Stimulated activated CD8-positive, alpha-beta memory T cell treated with anti-CD3 and anti-CD28 coated beads, Interleukin-7, amount 100 ng/mL, for 4 hours (primary cell): ENCODE data around the gene FBXW5.
A peak's percentile ranks its signal among the peaks of the same experiment; 100 is the strongest.

Experiments
- DNase-seq, 2 donors: peaks; one replicate each; pipeline ENCODE4 v3.0.0-alpha.2; 2020; ENCODE audit warnings: low read depth in 2 of 2

FBXW5 gene, protein sequence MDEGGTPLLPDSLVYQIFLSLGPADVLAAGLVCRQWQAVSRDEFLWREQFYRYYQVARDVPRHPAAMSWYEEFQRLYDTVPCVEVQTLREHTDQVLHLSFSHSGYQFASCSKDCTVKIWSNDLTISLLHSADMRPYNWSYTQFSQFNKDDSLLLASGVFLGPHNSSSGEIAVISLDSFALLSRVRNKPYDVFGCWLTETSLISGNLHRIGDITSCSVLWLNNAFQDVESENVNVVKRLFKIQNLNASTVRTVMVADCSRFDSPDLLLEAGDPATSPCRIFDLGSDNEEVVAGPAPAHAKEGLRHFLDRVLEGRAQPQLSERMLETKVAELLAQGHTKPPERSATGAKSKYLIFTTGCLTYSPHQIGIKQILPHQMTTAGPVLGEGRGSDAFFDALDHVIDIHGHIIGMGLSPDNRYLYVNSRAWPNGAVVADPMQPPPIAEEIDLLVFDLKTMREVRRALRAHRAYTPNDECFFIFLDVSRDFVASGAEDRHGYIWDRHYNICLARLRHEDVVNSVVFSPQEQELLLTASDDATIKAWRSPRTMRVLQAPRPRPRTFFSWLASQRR

GRCh38 chr9:136944519-136945332, at the start of gene FBXW5, which contains the start of gene C8G:
Gene FBXW5 (minus strand): TSS chr9:136944738. CDS start chr9:136944083, 655 bp downstream.
Gene C8G (plus strand): TSS chr9:136945243. CDS start chr9:136945321, 78 bp downstream.
- peak; percentile 82 to 93 for DNase-seq

DNA sequence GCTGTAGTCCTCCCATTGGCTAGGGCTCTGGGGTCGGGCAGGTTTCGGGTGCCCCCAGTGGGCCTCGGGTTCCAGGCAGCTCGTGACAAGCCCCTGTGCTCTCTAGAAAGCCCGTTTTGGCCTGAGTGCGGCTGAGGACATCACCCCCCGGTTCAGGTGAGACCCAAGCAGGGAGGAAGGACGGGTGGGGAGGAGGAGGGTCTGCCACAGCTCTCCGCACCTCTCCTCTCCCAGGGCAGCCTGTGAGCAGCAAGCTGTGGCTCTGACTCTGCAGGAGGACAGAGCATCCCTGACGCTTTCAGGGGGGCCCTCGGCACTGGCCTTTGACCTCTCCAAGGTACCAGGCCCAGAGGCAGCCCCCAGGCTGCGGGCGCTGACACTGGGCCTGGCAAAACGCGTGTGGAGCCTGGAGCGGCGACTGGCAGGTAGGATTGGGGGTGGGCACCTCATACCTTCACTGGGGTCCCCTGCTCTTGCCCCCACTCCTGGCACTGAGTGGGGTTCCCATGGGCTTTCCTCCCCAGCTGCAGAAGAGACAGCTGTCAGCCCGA, 48.4 kb upstream of the FBXW5 start:
- DNase-seq, result no peak

DNA sequence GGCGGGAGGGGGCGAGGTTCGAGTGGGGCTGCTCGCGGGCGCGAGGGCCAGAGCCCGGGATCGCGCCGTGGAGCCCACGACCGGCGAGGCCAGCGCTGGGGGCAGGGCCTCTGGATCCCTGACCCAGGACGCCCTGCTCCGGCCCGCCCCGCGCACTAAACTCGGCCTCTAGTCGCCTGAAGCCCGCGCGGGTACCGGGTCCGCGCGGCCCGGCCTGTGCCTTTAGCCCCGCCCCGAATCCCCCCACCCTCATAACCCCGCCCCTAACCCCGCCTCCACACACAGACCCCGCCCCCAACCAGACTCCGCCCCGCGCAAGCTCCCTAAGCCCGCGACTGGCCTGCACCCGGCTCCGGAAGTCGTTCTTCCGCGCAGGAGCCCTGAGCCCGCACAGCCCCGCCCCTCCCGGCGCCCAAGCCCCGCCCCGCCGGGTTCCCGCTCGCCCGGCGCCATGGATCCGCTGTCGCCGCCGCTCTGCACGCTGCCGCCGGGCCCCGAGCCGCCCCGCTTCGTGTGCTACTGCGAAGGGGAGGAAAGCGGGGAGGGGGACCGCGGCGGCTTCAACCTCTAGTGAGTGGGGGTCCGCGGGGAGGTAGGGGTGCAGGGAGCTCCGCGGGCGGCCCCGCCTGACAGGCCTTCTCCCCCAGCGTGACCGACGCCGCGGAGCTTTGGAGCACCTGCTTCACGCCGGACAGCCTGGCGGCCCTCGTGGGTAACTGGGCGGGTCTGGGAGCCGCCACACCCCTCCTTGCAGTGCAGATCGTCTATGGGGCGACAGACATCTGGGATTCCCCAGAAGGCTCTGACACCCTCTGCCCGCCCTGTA, 47.7 kb upstream of the FBXW5 start, which contains the start of gene PAXX:
Gene PAXX (plus strand): TSS at position 430 of the 826 bp plus-strand sequence. CDS start 22 bp downstream, at position 452.
- peak; percentile 80 to 91 for DNase-seq

- DNase-seq, result no peak
These were observed 45.8 kb upstream of the FBXW5 start for GRCh38 chr9:136990242-136990911.

GRCh38 chr9:136988872-136989271, 44.3 kb upstream of the FBXW5 start:
- DNase-seq, result no peak

DNA sequence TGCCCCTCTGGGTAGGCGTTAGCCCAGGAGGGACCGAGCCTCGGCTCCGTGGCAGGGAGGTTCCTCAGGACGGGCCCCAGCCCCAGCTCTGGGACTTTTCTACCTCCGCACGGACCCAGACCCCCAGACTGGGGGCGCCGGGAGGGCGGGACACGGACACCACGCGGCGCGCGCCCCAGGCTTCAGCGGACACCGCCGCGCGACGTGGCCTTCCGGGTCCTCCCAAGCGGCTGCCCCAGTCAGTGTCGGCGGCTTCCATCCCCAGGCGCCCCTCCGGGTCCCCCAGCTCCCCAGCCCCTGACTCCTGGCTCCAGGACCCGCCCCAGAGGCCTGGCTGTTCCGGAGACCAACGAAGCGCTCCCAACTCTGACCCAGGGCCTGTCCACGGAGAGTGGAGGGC, 41.3 kb upstream of the FBXW5 start:
- DNase-seq, result no peak

- DNase-seq, result no peak
These were observed 40.6 kb upstream of the FBXW5 start for GRCh38 chr9:136985027-136985602.

- DNase-seq, result no peak
These were observed 40.0 kb upstream of the FBXW5 start for GRCh38 chr9:136984464-136985026.

DNA sequence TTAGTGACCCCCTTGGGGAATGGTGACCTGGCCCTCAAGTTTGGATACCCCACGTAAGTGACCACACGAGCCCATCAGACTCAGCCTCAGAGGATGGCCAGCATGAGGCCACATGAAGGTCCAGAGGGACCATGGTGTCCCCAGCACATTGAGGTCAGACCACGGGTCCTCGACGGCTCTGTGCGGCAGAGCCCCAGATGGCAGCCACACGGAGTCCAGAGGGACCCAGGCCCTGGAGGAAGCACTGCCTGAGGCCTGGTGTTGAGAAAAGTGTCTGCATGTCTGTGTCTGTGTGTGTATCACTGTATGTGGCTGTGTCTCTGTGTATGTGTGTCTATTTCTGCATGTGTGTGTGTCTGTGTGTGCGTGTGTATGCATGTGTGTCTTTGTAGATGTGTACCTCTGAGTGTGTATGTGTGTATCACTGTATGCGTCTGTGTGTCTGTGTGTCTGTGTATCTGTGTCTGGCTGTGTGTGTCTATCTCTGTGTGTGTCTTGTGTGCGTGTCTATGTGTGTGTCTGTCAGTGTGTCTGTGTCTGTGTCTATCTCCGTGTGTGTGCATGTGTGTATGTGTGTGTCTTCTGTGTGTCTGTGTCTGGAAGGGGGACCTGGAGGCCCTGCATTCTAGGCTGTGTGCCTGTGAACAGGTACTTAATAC, 39.2 kb upstream of the FBXW5 start:
- no peak for DNase-seq

GRCh38 chr9:136983167-136983566, 38.6 kb upstream of the FBXW5 start:
- no peak for DNase-seq

DNA sequence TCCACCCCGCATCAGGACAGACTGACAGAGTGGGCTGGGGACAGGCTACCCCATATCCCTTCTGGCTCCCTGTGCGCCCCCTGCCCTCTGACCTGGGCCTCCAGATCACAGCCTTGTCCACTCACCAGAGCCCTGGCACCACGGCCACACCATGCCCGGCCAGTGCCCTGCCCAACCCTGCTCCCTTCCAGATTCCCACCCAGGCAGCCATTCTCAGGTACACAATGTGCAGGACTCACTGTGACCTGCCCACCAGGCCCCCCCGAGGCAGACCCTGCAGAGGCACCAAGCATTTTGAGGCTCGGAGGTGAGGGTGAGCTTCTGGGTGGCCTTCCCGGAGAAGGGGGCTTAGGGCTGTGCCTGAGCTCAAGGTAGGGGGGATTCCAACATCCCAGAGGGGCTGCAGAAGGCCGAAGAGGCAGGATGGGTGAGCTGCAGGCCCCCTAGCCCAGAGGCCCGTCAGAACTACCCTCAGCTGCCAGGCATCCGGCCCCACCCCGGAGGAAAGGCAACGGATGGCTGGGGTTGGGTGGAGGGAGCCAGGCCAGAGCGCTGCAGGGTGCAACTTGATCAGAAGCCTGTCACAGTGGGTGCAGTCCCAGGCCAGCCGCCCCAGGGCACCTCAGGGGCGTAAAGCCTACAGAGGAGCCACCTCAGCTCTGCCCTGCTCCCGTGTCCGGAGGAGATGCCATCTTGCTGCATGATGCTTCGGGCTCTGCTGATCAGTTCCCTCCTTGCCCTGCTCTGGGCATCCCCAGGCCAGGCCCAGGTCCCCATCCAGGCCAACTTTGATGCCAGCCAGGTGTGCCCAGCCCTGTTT, 37.9 kb upstream of the FBXW5 start, which contains the start of gene LCNL1:
Gene LCNL1 (plus strand): TSS at position 762 of the 820 bp plus-strand sequence. CDS start 594 bp downstream, outside the sequence.
- DNase-seq, result no peak

DNA sequence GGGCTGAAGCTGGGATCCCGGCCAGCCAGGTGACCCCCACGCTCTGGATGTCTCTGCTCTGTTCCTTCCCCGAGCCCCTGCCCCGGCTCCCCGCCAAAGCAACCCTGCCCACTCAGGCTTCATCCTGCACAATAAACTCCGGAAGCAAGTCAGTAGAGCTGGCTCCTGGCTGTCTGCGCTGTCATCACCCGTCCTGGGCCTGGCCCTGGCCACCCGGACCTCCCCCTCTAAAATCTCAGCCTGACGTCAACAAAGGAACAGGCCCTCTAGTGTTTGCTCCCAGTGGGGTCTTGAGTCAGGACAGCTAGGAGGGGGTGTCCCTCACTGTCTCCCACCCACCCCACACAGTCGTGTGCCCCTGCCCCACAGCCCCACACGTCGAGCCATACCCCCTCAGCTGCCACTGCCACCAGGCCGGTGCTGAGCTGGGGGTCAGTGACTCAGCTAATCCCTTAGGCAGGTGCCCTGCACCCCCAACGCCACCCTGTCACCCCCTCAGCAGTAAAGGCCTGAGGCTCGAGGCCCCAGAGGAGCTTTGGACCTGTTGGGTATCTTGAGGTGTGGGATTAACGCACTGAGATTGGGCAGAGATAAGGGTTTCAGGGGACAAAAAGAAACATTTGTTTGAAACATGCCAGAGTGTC, 37.2 kb upstream of the FBXW5 start:
- no peak for DNase-seq

- no peak for DNase-seq
These were observed 36.3 kb upstream of the FBXW5 start for GRCh38 chr9:136980669-136981478.

DNA sequence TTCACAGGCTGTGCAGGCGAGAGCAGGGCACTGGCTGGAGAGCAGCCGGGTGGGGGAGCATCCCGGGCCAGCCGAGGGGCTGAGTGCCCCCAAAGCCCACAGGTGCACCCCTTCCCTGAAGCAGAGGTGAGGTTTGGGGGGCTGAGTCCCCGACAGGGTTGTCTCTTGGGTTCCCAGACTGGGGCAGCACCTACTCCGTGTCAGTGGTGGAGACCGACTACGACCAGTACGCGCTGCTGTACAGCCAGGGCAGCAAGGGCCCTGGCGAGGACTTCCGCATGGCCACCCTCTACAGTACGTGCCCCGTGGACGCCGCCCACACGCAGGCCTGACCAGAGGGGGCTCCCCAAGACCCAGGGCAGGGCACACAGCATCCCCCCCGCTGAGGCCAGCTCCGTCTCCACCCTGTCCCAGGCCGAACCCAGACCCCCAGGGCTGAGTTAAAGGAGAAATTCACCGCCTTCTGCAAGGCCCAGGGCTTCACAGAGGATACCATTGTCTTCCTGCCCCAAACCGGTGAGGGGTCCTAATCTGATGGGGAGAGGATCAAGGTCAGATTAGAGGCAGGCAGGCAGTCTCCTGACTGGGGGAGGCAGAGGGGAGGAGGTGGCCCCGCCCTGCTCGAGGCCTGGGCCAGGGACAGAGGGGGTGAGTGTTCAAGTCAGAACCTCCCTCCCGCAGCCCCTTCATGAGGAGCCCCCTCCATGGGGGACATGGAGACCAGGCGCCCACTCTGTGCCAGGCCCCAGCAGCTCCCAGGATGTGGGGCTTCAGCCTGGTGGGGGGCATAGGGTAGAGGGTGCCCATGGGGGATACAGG, 35.4 kb upstream of the FBXW5 start:
- DNase-seq, result no peak

GRCh38 chr9:136978865-136979544, 34.5 kb upstream of the FBXW5 start:
- no peak for DNase-seq
